WTC11 (cell line): ENCODE data around the gene CAPZA3. TPM values are rescaled to one million over a fixed set of nuclear protein-coding genes. Genes with fewer than 3 reads are reported as not detected.

Experiments
- ATAC-seq: fragments of 200-7000 bp; cut with Tn5 transposase; 2 replicates; pipeline ENCODE4 v1.10.0; 2021; ENCODE audit warnings: mild to moderate bottlenecking, moderate library complexity
- CTCF ChIA-PET: fragments of 300-600 bp; sonication (Branson Sonifier 250); formaldehyde crosslinking; loops from one replicate; lab custom pipeline; 2021; ENCODE audit warnings: antibody characterized with exemption; lab: Charles Lee
- POLR2A ChIA-PET: fragments of 350-600 bp; sonication (Branson Sonifier 250); formaldehyde crosslinking; loops from one replicate; lab custom pipeline; 2021; ENCODE audit warnings: antibody characterized with exemption; lab: Charles Lee
- DNase-seq: peaks from one replicate; pipeline ENCODE4 v3.0.0; 2021; ENCODE audit warnings: low spot score
- H3K27ac Mint-ChIP-seq: 2 replicates; pipeline ENCODE4 v1.8.0; 2021; ENCODE audit warnings: mixed read lengths
- H3K27me3 Mint-ChIP-seq: 2 replicates; pipeline ENCODE4 v1.8.0; 2021; ENCODE audit warnings: low read depth, mild to moderate bottlenecking, moderate library complexity, mixed read lengths
- H3K36me3 Mint-ChIP-seq: 2 replicates; pipeline ENCODE4 v1.8.0; 2021; ENCODE audit warnings: mixed read lengths
- H3K4me1 Mint-ChIP-seq: 2 replicates; pipeline ENCODE4 v1.8.0; 2022; ENCODE audit warnings: mixed read lengths
- H3K4me3 Mint-ChIP-seq: 2 replicates; pipeline ENCODE4 v1.8.0; 2021; ENCODE audit warnings: mild to moderate bottlenecking, moderate library complexity, mixed read lengths
- H3K9me3 Mint-ChIP-seq: 2 replicates; pipeline ENCODE4 v1.8.0; 2021; ENCODE audit warnings: mixed read lengths
- ARID4B ChIP-seq: sonication (generic); formaldehyde crosslinking; IDR thresholded peaks from 2 replicates; pipeline ENCODE4 v1.8.0; 2023; ENCODE audit warnings: missing genetic modification reagents, mild to moderate bottlenecking, borderline replicate concordance
- CBFB ChIP-seq: sonication (generic); formaldehyde crosslinking; IDR thresholded peaks from 2 replicates; pipeline ENCODE4 v1.8.1; 2022; ENCODE audit warnings: mild to moderate bottlenecking, low read depth, missing genetic modification reagents
- CTCF ChIP-seq: fragments of 200-600 bp; IDR thresholded peaks from 2 replicates; pipeline ENCODE4 v1.8.0; 2022; ENCODE audit warnings: antibody characterized with exemption
- ELF4 ChIP-seq: sonication (generic); formaldehyde crosslinking; IDR thresholded peaks from 2 replicates; pipeline ENCODE4 v1.8.1; 2022; ENCODE audit warnings: low read depth, mild to moderate bottlenecking, moderate library complexity, missing genetic modification reagents
- GABPB1 ChIP-seq: sonication (generic); formaldehyde crosslinking; IDR thresholded peaks from 2 replicates; pipeline ENCODE4 v1.8.1; 2023; ENCODE audit warnings: mild to moderate bottlenecking, missing genetic modification reagents
- KAT7 ChIP-seq: sonication (generic); formaldehyde crosslinking; IDR thresholded peaks from 2 replicates; pipeline ENCODE4 v1.8.1; 2023; ENCODE audit warnings: missing genetic modification reagents, mild to moderate bottlenecking, borderline replicate concordance
- NR2C2 ChIP-seq: sonication (generic); formaldehyde crosslinking; IDR thresholded peaks from 2 replicates; pipeline ENCODE4 v1.8.0; 2022; ENCODE audit warnings: mild to moderate bottlenecking, missing genetic modification reagents
- PRDM15 ChIP-seq: sonication (generic); formaldehyde crosslinking; IDR thresholded peaks from 2 replicates; pipeline ENCODE4 v1.8.0; 2022; ENCODE audit warnings: missing genetic modification reagents
- USF1 ChIP-seq: sonication (generic); formaldehyde crosslinking; IDR thresholded peaks from 2 replicates; pipeline ENCODE4 v1.8.0; 2022; ENCODE audit warnings: mild to moderate bottlenecking, missing genetic modification reagents
- ZMAT4 ChIP-seq: fragments of 250-450 bp; sonication (Bioruptor Pico); IDR thresholded peaks from 2 replicates; pipeline ENCODE4 v1.9.0; 2021; ENCODE audit warnings: mild to moderate bottlenecking
- ZNF219 ChIP-seq: sonication (generic); formaldehyde crosslinking; IDR thresholded peaks from 2 replicates; pipeline ENCODE4 v1.8.0; 2023; ENCODE audit warnings: missing genetic modification reagents, mild to moderate bottlenecking, borderline replicate concordance
- ZNF263 ChIP-seq: sonication (generic); formaldehyde crosslinking; IDR thresholded peaks from 2 replicates; pipeline ENCODE4 v1.8.1; 2022; ENCODE audit warnings: low read depth, mild to moderate bottlenecking, moderate library complexity, missing genetic modification reagents
- ZNF317 ChIP-seq: sonication (generic); formaldehyde crosslinking; IDR thresholded peaks from 2 replicates; pipeline ENCODE4 v1.8.1; 2023; ENCODE audit warnings: low read depth, mild to moderate bottlenecking, moderate library complexity, missing genetic modification reagents, borderline replicate concordance
- ZNF423 ChIP-seq: fragments of 250-450 bp; sonication (Bioruptor Pico); IDR thresholded peaks from 2 replicates; pipeline ENCODE4 v2.1.2; 2022; ENCODE audit warnings: mild to moderate bottlenecking, moderate library complexity
- ZNF425 ChIP-seq: fragments of 250-450 bp; sonication (Bioruptor Pico); conservative IDR thresholded peaks from 2 replicates; pipeline ENCODE4 v1.9.0; 2021; ENCODE audit warnings: mild to moderate bottlenecking
- ZNF532 ChIP-seq: fragments of 250-450 bp; sonication (Bioruptor Pico); IDR thresholded peaks from 2 replicates; pipeline ENCODE4 v1.9.0; 2021; ENCODE audit warnings: mild to moderate bottlenecking, borderline replicate concordance
- ZNF671 ChIP-seq: fragments of 250-450 bp; sonication (Bioruptor Pico); IDR thresholded peaks from 2 replicates; pipeline ENCODE4 v1.8.0; 2021; ENCODE audit warnings: mild to moderate bottlenecking
- total RNA-seq: library from RNA; stranded (reverse); gene quantifications from 3 replicates; pipeline ENCODE4 v1.2.3, GENCODE V29; 2021

Gene CAPZA3
- total RNA-seq, 1 experiment from 2014 or later, result not detected

GRCh38 chr12:18703321-18703720 lies 34.6 kb upstream of the CAPZA3 start:
- ATAC-seq (no peak), DNase-seq (no peak)
- Mint-ChIP-seq H3K27ac (no peak overlapping the region), H3K4me1 (peaks cover 9% of the 10 kb centered on the region), H3K36me3 (peaks cover 5% of the 10 kb centered on the region), H3K9me3 (peaks cover 21% of the 10 kb centered on the region), H3K4me3 (no peak overlapping the region), H3K27me3 (peaks cover 2% of the 10 kb centered on the region; the same call in 1 of the 2 replicates)
- no peak for TF ChIP-seq PRDM15
- TF ChIP-seq KAT7 (CRISPR knock-in tag), result no peak
- no peak for TF ChIP-seq ZNF425 (CRISPR knock-in tag)
- no peak for TF ChIP-seq ZNF423 (CRISPR knock-in tag)
- TF ChIP-seq ARID4B (CRISPR knock-in tag), result no peak
- POLR2A ChIA-PET, result interaction anchor here (0.6 kb wide), 1 partner anchor 1888 kb away, joined by 5 read pairs; no protein-coding TSS in a partner anchor
- CTCF ChIA-PET, result interaction anchor here (0.7 kb wide), 1 partner anchor 301 kb away, joined by 4 read pairs; no protein-coding TSS in a partner anchor

- H3K36me3 Mint-ChIP-seq, result peaks cover 5% of the 10 kb centered on the region
- H3K27me3 Mint-ChIP-seq, result peaks cover 2% of the 10 kb centered on the region; the same call in 1 of the 2 replicates
- H3K4me1 Mint-ChIP-seq, result peaks cover 9% of the 10 kb centered on the region
- H3K9me3 Mint-ChIP-seq, result peaks cover 25% of the 10 kb centered on the region
- no peak overlapping the region for H3K4me3 Mint-ChIP-seq
- ChIA-PET POLR2A (no interaction called here), CTCF (no interaction called here)
- DNase-seq, result no peak
- H3K27ac Mint-ChIP-seq, result peak overlapping the region; percentile 28
- peak; percentile 47; the same call in 1 of the 2 replicates for ATAC-seq
- TF ChIP-seq USF1 (CRISPR knock-in tag) (no peak), ZNF317 (no peak), ZNF671 (CRISPR knock-in tag) (no peak), CTCF (no peak), ZNF532 (CRISPR knock-in tag) (no peak), NR2C2 (no peak), ELF4 (CRISPR knock-in tag) (no peak), ZNF219 (CRISPR knock-in tag) (no peak), ZNF263 (CRISPR knock-in tag) (no peak), ZMAT4 (CRISPR knock-in tag) (no peak), GABPB1 (no peak), CBFB (CRISPR knock-in tag) (no peak)
Observed at GRCh38 chr12:18703911-18704310, 34.0 kb upstream of the CAPZA3 start.
